GM10248 (cell line): Measurements from ENCODE around the gene OCSTAMP.

ENCODE experiments used
- CTCF ChIA-PET: fragments of 300-600 bp; sonication (Branson Sonifier 250); formaldehyde crosslinking; extraction: SDS; loops from one replicate; lab custom pipeline; 2021; ENCODE audit warnings: antibody characterized with exemption; lab: Yijun Ruan, JAX
- POLR2A ChIA-PET: fragments of 350-650 bp; sonication (Branson Sonifier 250); formaldehyde crosslinking; extraction: SDS; loops from one replicate; lab custom pipeline; 2020; ENCODE audit warnings: antibody characterized with exemption; lab: Yijun Ruan, JAX
- DNase-seq: peaks from one replicate; pipeline ENCODE4 v3.0.0; 2012; ENCODE audit errors: extremely low spot score
- TF ChIP-seq, protein P1 (sequence below): IDR thresholded peaks from 2 replicates; pipeline ENCODE4 v1.5.1; 2012; ENCODE audit warnings: mild to moderate bottlenecking, low read depth; ENCODE audit errors: extremely low read depth, missing control alignments, control extremely low read depth

The OCSTAMP gene

DNA sequence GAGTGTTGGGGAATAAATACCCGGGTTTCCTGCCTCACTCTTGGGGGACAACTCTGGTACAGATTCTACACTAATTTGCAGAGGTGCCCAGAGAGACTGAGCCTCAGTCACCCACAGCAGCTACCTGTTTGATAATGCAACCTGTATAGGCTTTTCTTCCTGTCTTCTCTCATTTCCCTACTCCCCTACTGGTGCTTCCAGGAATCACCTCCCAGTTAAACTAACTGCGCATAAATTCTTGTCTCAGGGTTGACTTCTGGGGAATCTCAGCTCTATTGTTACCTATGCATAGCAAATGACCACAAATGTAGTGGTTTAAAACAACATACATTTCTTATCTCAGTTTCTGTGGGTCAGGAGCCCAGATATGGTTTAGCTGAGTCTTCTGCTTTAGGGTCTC, 11.3 kb downstream of the OCSTAMP start:
- TF ChIP-seq, protein P1, sequence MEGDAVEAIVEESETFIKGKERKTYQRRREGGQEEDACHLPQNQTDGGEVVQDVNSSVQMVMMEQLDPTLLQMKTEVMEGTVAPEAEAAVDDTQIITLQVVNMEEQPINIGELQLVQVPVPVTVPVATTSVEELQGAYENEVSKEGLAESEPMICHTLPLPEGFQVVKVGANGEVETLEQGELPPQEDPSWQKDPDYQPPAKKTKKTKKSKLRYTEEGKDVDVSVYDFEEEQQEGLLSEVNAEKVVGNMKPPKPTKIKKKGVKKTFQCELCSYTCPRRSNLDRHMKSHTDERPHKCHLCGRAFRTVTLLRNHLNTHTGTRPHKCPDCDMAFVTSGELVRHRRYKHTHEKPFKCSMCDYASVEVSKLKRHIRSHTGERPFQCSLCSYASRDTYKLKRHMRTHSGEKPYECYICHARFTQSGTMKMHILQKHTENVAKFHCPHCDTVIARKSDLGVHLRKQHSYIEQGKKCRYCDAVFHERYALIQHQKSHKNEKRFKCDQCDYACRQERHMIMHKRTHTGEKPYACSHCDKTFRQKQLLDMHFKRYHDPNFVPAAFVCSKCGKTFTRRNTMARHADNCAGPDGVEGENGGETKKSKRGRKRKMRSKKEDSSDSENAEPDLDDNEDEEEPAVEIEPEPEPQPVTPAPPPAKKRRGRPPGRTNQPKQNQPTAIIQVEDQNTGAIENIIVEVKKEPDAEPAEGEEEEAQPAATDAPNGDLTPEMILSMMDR: no peak
- no peak for DNase-seq
- CTCF ChIA-PET: interaction anchor here (1.0 to 2.5 kb wide), 8 partner anchors 10 to 143 kb away, joined by 3 to 9 read pairs (median 4); partner anchors contain the start of gene OCSTAMP
- POLR2A ChIA-PET: no interaction called here

DNA sequence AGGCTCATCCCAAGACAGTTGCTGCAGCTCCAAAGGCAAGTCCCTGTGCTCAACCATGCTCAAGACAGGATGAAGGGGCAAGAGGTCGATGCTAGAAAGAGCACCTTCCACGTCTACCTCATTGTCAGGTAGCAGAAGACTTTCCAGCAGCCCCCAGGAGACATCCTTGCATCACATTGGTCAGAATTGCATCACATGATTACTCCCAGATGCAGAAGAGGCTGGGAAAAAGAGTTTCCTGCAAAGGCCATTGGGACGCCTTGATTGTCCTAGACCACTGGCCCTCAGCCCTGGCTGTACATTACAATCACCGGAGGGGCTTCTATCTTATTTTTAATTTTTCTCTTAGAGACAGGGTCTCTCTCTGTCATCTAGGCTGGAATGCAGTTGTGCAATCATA, 19.8 kb downstream of the OCSTAMP start:
- POLR2A ChIA-PET: no interaction called here
- no peak for DNase-seq

DNA sequence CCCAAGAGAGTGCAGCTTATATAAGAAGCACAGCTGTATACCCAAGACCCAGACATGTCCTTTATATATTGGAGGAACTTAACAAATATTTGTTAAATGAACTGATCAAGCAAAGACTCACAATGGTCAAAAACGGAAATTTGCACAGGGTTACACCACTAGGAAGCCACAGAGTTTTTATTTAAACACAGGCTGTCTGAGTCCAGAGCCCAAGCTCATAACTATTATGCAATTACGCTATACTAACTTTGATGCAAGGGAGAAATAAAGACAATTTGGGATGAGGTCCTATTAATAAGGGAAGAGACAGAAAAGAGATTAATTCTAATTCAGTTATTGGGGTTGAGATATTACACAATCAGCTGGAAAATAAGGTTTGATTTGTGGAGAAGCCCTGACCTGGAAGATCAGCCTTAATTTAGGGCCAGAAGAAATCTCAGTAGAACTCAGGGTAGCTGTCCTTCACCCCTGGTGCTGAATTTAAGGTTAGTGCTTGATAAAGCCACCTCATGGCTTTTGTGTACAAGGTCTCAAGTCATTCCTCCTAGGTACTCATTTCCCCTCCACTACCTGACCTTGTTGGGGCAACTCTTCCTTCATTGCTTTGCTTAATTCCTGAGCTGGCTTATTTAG, 26.6 kb downstream of the OCSTAMP start:
- POLR2A ChIA-PET: no interaction called here
- CTCF ChIA-PET: interaction anchor here (0.8 to 8.6 kb wide), 5 partner anchors 11 to 158 kb away, joined by 3 to 93 read pairs (median 4); partner anchors contain the start of gene ZNF334
- TF ChIP-seq, protein P1: no peak
- DNase-seq: no peak

More for the DNA sequence above, 19.8 kb downstream of the OCSTAMP start:
- TF ChIP-seq, protein P1: no peak
- CTCF ChIA-PET: interaction anchor here (0.6 kb wide), 1 partner anchor 24 kb away, joined by 3 read pairs; no protein-coding TSS in a partner anchor

DNA sequence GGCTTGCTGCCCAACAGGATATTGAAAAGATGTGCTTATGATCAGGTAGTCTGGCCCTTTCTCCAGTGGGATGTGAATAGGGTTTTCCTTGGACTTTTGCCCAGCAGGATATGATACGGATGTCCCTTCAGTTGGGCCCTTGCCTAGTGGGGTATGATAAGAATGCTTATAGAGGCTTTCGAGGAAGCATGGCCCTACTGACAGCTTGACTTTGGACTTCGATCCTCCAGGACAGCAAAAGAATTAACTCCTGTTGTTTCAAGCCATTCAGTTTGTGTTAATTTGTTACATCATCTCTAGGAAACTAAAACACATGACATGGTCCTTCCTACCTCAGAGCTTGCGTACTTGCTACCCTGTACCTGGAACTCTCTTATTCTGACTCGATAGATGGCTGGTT, 27.3 kb downstream of the OCSTAMP start:
- TF ChIP-seq, protein P1: no peak
- CTCF ChIA-PET: interaction anchor here (0.9 to 8.6 kb wide), 9 partner anchors 10 to 229 kb away, joined by 3 to 93 read pairs (median 6); partner anchors contain the start of gene ZNF334
- POLR2A ChIA-PET: no interaction called here
- no peak for DNase-seq

DNA sequence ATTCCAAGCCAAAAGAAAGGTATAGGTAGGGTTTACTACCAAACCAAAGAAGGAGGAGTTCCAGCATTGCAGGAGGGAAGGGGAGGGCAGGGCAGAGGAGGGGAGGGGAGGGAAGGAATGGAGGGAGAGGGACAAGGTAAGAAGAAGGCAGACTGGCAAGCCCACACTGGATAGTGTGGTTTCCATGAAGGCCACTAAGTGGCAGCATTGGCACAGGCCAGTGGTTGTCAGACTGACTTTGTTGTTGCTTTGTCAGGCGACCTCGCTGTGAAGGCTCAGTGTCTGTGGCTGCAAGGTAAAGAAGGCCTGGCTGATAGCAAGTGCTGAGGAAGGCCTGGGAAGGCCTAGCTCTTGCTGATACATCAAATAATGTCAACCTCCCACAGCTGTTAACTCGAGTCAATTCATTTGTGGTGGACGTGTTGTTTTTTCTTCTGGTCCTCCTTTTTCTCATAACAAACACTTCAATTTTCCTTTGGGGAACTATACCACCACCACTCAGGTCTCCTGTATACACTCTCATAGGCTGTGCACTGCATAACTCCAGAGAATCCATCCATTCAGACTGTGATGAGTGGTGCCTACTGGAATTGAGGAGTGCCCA, 29.4 kb downstream of the OCSTAMP start:
- DNase-seq: peak; percentile 65
- ChIA-PET CTCF (interaction anchor here (0.6 to 8.6 kb wide), 11 partner anchors 28 to 187 kb away, joined by 3 to 93 read pairs (median 4); partner anchors contain the start of gene OCSTAMP), POLR2A (no interaction called here)
- TF ChIP-seq, protein P1: peak; percentile 72

DNA sequence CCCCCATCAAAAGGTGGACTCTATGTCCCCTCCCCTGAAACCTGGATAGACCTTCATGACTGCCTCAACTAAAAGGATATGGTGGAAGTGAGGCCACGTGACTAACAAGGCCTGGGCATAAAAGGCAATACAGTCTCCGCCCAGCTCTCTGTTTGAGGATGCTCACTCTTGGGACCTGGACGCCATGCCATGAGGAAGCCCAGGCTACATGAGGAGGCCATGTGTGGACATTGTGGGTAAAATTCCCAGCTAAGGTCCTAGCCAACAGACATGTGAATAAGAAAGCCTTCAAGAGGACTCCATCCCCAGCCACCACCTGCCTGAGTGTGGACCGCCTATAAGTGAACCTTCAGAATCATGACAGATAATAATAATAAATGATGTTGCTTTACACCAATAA, 29.9 kb downstream of the OCSTAMP start:
- no peak for DNase-seq
- CTCF ChIA-PET: interaction anchor here (1.3 to 8.6 kb wide), 9 partner anchors 14 to 187 kb away, joined by 3 to 93 read pairs (median 4); partner anchors contain the start of gene OCSTAMP
- POLR2A ChIA-PET: no interaction called here
- TF ChIP-seq, protein P1: no peak
